Measurements from ENCODE around the gene PRPF8.

PRPF8 gene

DNA sequence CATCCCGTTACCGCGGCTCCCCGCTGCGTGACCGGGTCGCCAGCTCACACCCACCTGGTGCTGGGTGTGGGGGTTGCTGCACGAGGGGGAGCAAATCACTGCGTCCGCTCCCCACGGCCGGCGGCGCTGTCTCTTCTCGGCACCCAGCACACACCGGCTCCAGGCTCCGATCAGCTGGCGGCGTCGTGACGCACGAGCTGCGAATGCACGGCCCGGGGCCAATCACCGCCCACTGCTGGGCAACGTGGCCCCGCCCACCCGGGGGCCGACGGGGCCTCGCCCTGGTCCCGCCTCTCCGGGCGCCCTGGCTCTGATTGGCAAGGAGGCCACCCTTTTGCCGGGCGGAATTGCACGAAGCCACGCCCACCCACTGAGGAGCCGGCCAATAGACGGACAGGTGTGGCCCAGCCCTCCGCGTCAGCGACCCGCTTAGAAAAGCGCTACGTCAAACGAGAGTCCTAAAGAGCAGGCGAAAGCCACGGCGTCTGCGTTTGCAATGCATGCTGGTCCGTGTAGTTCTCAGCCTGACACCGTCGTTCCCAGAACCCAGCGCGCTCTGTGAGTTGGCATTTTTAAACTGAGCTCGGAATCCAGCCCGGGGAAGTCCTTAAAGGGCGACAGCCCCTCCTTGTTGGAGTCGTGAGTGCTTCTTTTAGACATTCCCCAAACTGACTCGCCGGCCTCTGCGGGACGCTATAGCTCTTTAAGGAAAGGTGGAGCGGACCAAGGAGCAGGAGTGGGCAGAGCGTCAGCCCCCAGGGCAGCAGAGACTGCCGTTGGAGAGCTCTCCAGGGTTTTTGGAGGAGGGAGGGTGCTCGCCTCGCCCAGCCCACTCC is 31.6 kb upstream of the PRPF8 start:
- H3K4me1 ChIP-seq (ENCODE audit: control insufficient read depth, insufficient read depth, low read length): peaks cover 55% of the 10 kb centered on the region

GRCh38 chr17:1715803-1716075 is 31.1 kb upstream of the PRPF8 start:
- H3K9me3 ChIP-seq (ENCODE audit: control insufficient read depth in 2 of 2, low read length in 2 of 2): no peaks in the 10 kb centered on the region
- H3K4me1 ChIP-seq (ENCODE audit: control insufficient read depth, insufficient read depth, low read length): peaks cover 57% of the 10 kb centered on the region
- peak overlapping the region; percentile 98 for H3K27ac ChIP-seq (ENCODE audit: low read length)
- no peaks in the 10 kb centered on the region for H3K27me3 ChIP-seq (ENCODE audit: control insufficient read depth in 1 of 2, insufficient read depth in 2 of 2, low read length in 2 of 2)
- H3K9ac ChIP-seq (ENCODE audit: low read length in 2 of 2): peak overlapping the region; percentile 86 to 95
- peaks cover 20 to 24% of the 10 kb centered on the region in 2 donors for H3K36me3 ChIP-seq (ENCODE audit: control insufficient read depth in 2 of 2, insufficient read depth in 2 of 2, low read length in 2 of 2)
- H3K4me3 ChIP-seq (ENCODE audit: low read length in 2 of 2): peak overlapping the region; percentile 84 to 98

More for the DNA sequence above, 31.6 kb upstream of the PRPF8 start:
- Histone ChIP-seq H3K9me3 (ENCODE audit: control insufficient read depth in 2 of 2, low read length in 2 of 2) (no peaks in the 10 kb centered on the region), H3K27me3 (ENCODE audit: control insufficient read depth in 1 of 2, insufficient read depth in 2 of 2, low read length in 2 of 2) (no peaks in the 10 kb centered on the region), H3K36me3 (ENCODE audit: control insufficient read depth in 2 of 2, insufficient read depth in 2 of 2, low read length in 2 of 2) (peaks cover 20 to 24% of the 10 kb centered on the region in 2 donors), H3K9ac (ENCODE audit: low read length in 2 of 2) (peak overlapping the region; percentile 93 to 97), H3K4me3 (ENCODE audit: low read length in 2 of 2) (peak overlapping the region; percentile 84 to 98), H3K27ac (ENCODE audit: low read length) (peak overlapping the region; percentile 99)

GRCh38 chr17:1714980-1715802 is 30.5 kb upstream of the PRPF8 start:
- Histone ChIP-seq H3K36me3 (ENCODE audit: control insufficient read depth in 2 of 2, insufficient read depth in 2 of 2, low read length in 2 of 2) (peaks cover 20 to 24% of the 10 kb centered on the region in 2 donors), H3K4me1 (ENCODE audit: control insufficient read depth, insufficient read depth, low read length) (peaks cover 57% of the 10 kb centered on the region), H3K27ac (ENCODE audit: low read length) (peak overlapping the region; percentile 98), H3K9ac (ENCODE audit: low read length in 2 of 2) (peak overlapping the region; percentile 86 to 95), H3K4me3 (ENCODE audit: low read length in 2 of 2) (peak overlapping the region; percentile 84 to 98), H3K27me3 (ENCODE audit: control insufficient read depth in 1 of 2, insufficient read depth in 2 of 2, low read length in 2 of 2) (no peaks in the 10 kb centered on the region), H3K9me3 (ENCODE audit: control insufficient read depth in 2 of 2, low read length in 2 of 2) (no peaks in the 10 kb centered on the region)

GRCh38 chr17:1714427-1714979 is 29.8 kb upstream of the PRPF8 start:
- Histone ChIP-seq H3K36me3 (ENCODE audit: control insufficient read depth in 2 of 2, insufficient read depth in 2 of 2, low read length in 2 of 2) (peaks cover 20 to 24% of the 10 kb centered on the region in 2 donors), H3K9ac (ENCODE audit: low read length in 2 of 2) (peak overlapping the region; percentile 86 to 95), H3K27me3 (ENCODE audit: control insufficient read depth in 1 of 2, insufficient read depth in 2 of 2, low read length in 2 of 2) (no peaks in the 10 kb centered on the region), H3K4me3 (ENCODE audit: low read length in 2 of 2) (peak overlapping the region; percentile 84 to 98), H3K27ac (ENCODE audit: low read length) (peak overlapping the region; percentile 98), H3K9me3 (ENCODE audit: control insufficient read depth in 2 of 2, low read length in 2 of 2) (no peaks in the 10 kb centered on the region), H3K4me1 (ENCODE audit: control insufficient read depth, insufficient read depth, low read length) (peaks cover 61% of the 10 kb centered on the region)

DNA sequence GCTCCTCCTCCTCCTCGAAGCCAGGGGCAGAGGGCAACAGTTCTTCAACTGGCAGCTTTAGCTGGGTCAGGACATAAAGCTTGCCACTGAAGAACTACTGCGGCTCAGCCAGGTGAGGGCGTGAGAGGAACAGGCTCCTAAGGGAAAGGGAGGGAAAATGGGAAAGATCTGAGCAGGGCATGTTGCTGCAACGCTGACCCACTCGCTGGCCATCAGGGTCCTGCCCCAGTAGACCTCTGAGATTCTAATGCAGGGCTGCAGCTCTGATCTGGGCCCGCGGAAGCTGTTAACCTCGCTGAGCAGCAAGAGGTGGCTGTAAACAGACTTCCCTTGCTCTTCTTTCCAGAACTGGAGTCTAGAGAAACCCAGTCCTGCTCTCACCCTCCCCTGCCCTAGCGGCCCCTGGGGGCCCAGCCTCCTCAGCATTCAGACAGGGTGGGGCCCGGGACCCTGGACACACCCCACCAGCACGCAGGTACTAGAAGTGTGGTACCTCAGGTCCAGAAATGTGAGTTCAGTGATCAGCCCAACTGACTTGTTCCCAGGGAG is 29.3 kb upstream of the PRPF8 start:
- Histone ChIP-seq H3K27me3 (ENCODE audit: control insufficient read depth in 1 of 2, insufficient read depth in 2 of 2, low read length in 2 of 2) (no peaks in the 10 kb centered on the region), H3K4me3 (ENCODE audit: low read length in 2 of 2) (peak overlapping the region; percentile 84 to 98), H3K36me3 (ENCODE audit: control insufficient read depth in 2 of 2, insufficient read depth in 2 of 2, low read length in 2 of 2) (peaks cover 20 to 24% of the 10 kb centered on the region in 2 donors), H3K9ac (ENCODE audit: low read length in 2 of 2) (peak overlapping the region; percentile 42 to 63), H3K4me1 (ENCODE audit: control insufficient read depth, insufficient read depth, low read length) (peaks cover 63% of the 10 kb centered on the region), H3K9me3 (ENCODE audit: control insufficient read depth in 2 of 2, low read length in 2 of 2) (no peaks in the 10 kb centered on the region), H3K27ac (ENCODE audit: low read length) (peak overlapping the region; percentile 98)

GRCh38 chr17:1713160-1713877 is 28.7 kb upstream of the PRPF8 start:
- Histone ChIP-seq H3K9me3 (ENCODE audit: control insufficient read depth in 2 of 2, low read length in 2 of 2) (no peaks in the 10 kb centered on the region), H3K27me3 (ENCODE audit: control insufficient read depth in 1 of 2, insufficient read depth in 2 of 2, low read length in 2 of 2) (no peaks in the 10 kb centered on the region), H3K9ac (ENCODE audit: low read length in 2 of 2) (peak overlapping the region; percentile 36 to 63), H3K4me3 (ENCODE audit: low read length in 2 of 2) (peak overlapping the region; percentile 8 to 98), H3K4me1 (ENCODE audit: control insufficient read depth, insufficient read depth, low read length) (peaks cover 59% of the 10 kb centered on the region), H3K36me3 (ENCODE audit: control insufficient read depth in 2 of 2, insufficient read depth in 2 of 2, low read length in 2 of 2) (peaks cover 20 to 24% of the 10 kb centered on the region in 2 donors), H3K27ac (ENCODE audit: low read length) (peak overlapping the region; percentile 98)

GRCh38 chr17:1712271-1712670 is 27.6 kb upstream of the PRPF8 start:
- Histone ChIP-seq H3K4me1 (ENCODE audit: control insufficient read depth, insufficient read depth, low read length) (peaks cover 48% of the 10 kb centered on the region), H3K9me3 (ENCODE audit: control insufficient read depth in 2 of 2, low read length in 2 of 2) (no peaks in the 10 kb centered on the region), H3K9ac (ENCODE audit: low read length in 2 of 2) (no peak overlapping the region), H3K4me3 (ENCODE audit: low read length in 2 of 2) (no peak overlapping the region), H3K36me3 (ENCODE audit: control insufficient read depth in 2 of 2, insufficient read depth in 2 of 2, low read length in 2 of 2) (peaks cover 20 to 26% of the 10 kb centered on the region in 2 donors), H3K27ac (ENCODE audit: low read length) (peak overlapping the region; percentile 98), H3K27me3 (ENCODE audit: control insufficient read depth in 1 of 2, insufficient read depth in 2 of 2, low read length in 2 of 2) (no peaks in the 10 kb centered on the region)

DNA sequence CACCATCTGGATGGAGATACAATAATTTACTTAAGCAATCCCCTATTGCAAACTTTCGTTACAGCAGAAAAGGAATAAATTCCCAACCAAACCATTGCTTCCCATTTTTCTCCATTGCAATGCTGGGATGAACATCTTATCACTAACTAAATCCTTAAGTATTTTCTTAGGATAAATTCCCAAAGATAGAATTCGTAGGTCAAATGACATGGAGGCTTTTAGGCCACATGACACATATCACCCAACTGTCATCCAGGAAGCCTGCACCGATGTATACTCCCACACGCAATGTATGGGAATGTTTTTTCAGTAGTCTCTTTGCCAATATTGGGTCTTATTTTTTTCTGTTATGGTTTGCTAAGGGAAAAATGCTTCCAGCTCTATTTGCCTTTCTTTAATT is 27.1 kb upstream of the PRPF8 start:
- H3K4me3 ChIP-seq (ENCODE audit: low read length in 2 of 2): no peak overlapping the region
- H3K9me3 ChIP-seq (ENCODE audit: control insufficient read depth in 2 of 2, low read length in 2 of 2): no peaks in the 10 kb centered on the region
- H3K4me1 ChIP-seq (ENCODE audit: control insufficient read depth, insufficient read depth, low read length): peaks cover 46% of the 10 kb centered on the region
- H3K27ac ChIP-seq (ENCODE audit: low read length): no peak overlapping the region
- no peak overlapping the region for H3K9ac ChIP-seq (ENCODE audit: low read length in 2 of 2)
- no peaks in the 10 kb centered on the region for H3K27me3 ChIP-seq (ENCODE audit: control insufficient read depth in 1 of 2, insufficient read depth in 2 of 2, low read length in 2 of 2)
- H3K36me3 ChIP-seq (ENCODE audit: control insufficient read depth in 2 of 2, insufficient read depth in 2 of 2, low read length in 2 of 2): peaks cover 20 to 27% of the 10 kb centered on the region in 2 donors

DNA sequence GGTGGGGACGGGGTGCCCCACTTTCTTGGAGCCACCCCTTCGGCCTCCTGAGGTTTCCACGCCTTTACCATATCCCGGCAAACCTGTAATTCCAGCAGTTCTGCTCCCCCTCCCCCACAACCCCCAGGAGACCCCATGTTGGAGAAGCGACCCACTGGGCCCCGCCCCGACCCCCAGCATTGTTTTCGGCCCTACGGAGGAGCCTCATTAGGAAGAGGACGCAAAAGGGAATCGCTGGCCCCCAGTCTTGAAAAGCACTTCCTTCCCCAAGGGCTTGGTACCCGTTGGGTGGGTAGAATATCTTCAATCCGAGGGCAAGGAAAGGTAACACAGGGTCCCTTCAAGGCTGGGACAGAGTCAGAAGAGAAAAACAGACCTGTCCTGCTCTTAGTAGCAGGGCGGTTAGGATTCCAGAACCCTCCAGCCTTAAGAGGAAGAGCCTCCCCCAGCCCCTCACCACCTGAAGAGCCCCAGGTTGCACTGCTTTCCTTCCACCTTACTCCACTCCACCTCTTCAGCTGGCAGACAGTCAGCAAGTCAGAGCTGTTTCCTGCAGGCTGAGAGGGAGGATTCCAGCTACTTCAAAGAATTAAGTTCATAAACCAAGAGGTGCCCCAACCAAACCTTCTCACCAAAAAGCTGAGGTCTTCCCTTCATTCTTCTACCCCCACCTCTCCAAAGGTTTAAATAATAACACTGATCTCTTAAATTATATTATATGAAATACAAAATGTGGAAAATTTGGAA is 26.3 kb upstream of the PRPF8 start:
- H3K27ac ChIP-seq (ENCODE audit: low read length): peak overlapping the region; percentile 76
- peak overlapping the region; percentile 13 to 55 for H3K9ac ChIP-seq (ENCODE audit: low read length in 2 of 2)
- no peaks in the 10 kb centered on the region for H3K27me3 ChIP-seq (ENCODE audit: control insufficient read depth in 1 of 2, insufficient read depth in 2 of 2, low read length in 2 of 2)
- peaks cover 20 to 27% of the 10 kb centered on the region in 2 donors for H3K36me3 ChIP-seq (ENCODE audit: control insufficient read depth in 2 of 2, insufficient read depth in 2 of 2, low read length in 2 of 2)
- H3K4me3 ChIP-seq (ENCODE audit: low read length in 2 of 2): peak overlapping the region; percentile 67 to 78
- H3K9me3 ChIP-seq (ENCODE audit: control insufficient read depth in 2 of 2, low read length in 2 of 2): no peaks in the 10 kb centered on the region
- H3K4me1 ChIP-seq (ENCODE audit: control insufficient read depth, insufficient read depth, low read length): peaks cover 46% of the 10 kb centered on the region

Measured in stomach smooth muscle (tissue), 2 donors.